HCEC 1CT (cell line): ENCODE measurements around the gene IL1B.

ENCODE experiments used
- DNase-seq: peaks from one replicate; pipeline ENCODE4 v3.0.0-alpha.2; 2017

Gene IL1B

GRCh38 chr2:112803691-112804521 is 32.7 kb downstream of the IL1B start:
- peak; percentile 65 for DNase-seq

- no peak for DNase-seq
These were observed 35.5 kb downstream of the IL1B start for GRCh38 chr2:112800881-112801583.

- DNase-seq = no peak
These were observed 37.3 kb downstream of the IL1B start for GRCh38 chr2:112798979-112799975.

- DNase-seq = no peak
These were observed 40.1 kb downstream of the IL1B start for GRCh38 chr2:112796486-112796885.

GRCh38 chr2:112795774-112796173 is 40.8 kb downstream of the IL1B start:
- DNase-seq = no peak

GRCh38 chr2:112794841-112795240 is 41.7 kb downstream of the IL1B start:
- no peak for DNase-seq

GRCh38 chr2:112794131-112794733 is 42.3 kb downstream of the IL1B start:
- DNase-seq = peak; percentile 90

GRCh38 chr2:112793449-112793978 is 43.1 kb downstream of the IL1B start:
- DNase-seq = peak; percentile 20

- DNase-seq = no peak
These were observed 44.2 kb downstream of the IL1B start for GRCh38 chr2:112792419-112792818.

GRCh38 chr2:112791693-112792230 is 44.8 kb downstream of the IL1B start:
- no peak for DNase-seq

- DNase-seq = no peak
These were observed 45.6 kb downstream of the IL1B start for GRCh38 chr2:112791019-112791418.

- no peak for DNase-seq
These were observed 46.3 kb downstream of the IL1B start for GRCh38 chr2:112790305-112790704.

GRCh38 chr2:112789186-112789585 is 47.4 kb downstream of the IL1B start:
- no peak for DNase-seq

GRCh38 chr2:112788653-112789052 is 47.9 kb downstream of the IL1B start:
- no peak for DNase-seq

- DNase-seq = no peak
These were observed 48.7 kb downstream of the IL1B start for GRCh38 chr2:112787729-112788393.

GRCh38 chr2:112787294-112787693 is 49.3 kb downstream of the IL1B start:
- DNase-seq = no peak

GRCh38 chr2:112784199-112785189 is 52.1 kb downstream of the IL1B start, which contains the start of gene IL1A:
Gene IL1A (minus strand): TSS chr2:112784493. CDS start chr2:112783770, 723 bp downstream.
- DNase-seq = peak; percentile 54

- no peak for DNase-seq
These were observed 53.3 kb downstream of the IL1B start for GRCh38 chr2:112783187-112783714.

- no peak for DNase-seq
These were observed 54.3 kb downstream of the IL1B start for GRCh38 chr2:112782234-112782799.
